ENCODE results near the gene ZNF76. TPM values are rescaled to one million over a fixed set of nuclear protein-coding genes. Genes with fewer than 3 reads are reported as not detected.

Gene ZNF76
- total RNA-seq, 1 donor from 2014 or later, result 35.3 TPM

GRCh38 chr6:35230950-35231349, 28.6 kb upstream of the ZNF76 start:
- peak; percentile 84 for DNase-seq
- intact Hi-C loops (cut with DNase I), result no loop called here
- ATAC-seq (ENCODE audit: poor library complexity), result peak; percentile 64

- intact Hi-C loops (cut with DNase I), result no loop called here
- ATAC-seq (ENCODE audit: poor library complexity) (no peak), DNase-seq (no peak)
Measured at GRCh38 chr6:35231563-35231962, 28.0 kb upstream of the ZNF76 start.

- no peak for DNase-seq
- intact Hi-C loops (cut with DNase I), result no loop called here
- ATAC-seq (ENCODE audit: poor library complexity), result no peak
Measured at GRCh38 chr6:35234901-35235300, 24.6 kb upstream of the ZNF76 start.

- DNase-seq (no peak), ATAC-seq (ENCODE audit: poor library complexity) (no peak)
- intact Hi-C loops (cut with DNase I), result no loop called here
Measured at GRCh38 chr6:35236223-35236622, 23.3 kb upstream of the ZNF76 start.

- intact Hi-C loops (cut with DNase I), result no loop called here
Measured at GRCh38 chr6:35237476-35237875, 22.1 kb upstream of the ZNF76 start.

GRCh38 chr6:35238843-35239289, 20.7 kb upstream of the ZNF76 start:
- DNase-seq (peak; percentile 88), ATAC-seq (ENCODE audit: poor library complexity) (peak; percentile 90)
- intact Hi-C loops (cut with DNase I), result no loop called here

More at GRCh38 chr6:35237476-35237875, 22.1 kb upstream of the ZNF76 start:
- ATAC-seq (ENCODE audit: poor library complexity) (peak; percentile 15), DNase-seq (no peak)

- intact Hi-C loops (cut with DNase I), result no loop called here
- DNase-seq (no peak), ATAC-seq (ENCODE audit: poor library complexity) (no peak)
Measured at GRCh38 chr6:35239581-35239980, 20.0 kb upstream of the ZNF76 start.

GRCh38 chr6:35240838-35241801, 18.4 kb upstream of the ZNF76 start:
- DNase-seq, result peak; percentile 82
- intact Hi-C loops (cut with DNase I), result loop anchor here (2.0 to 10.0 kb wide), 2 partner anchors 94 to 256 kb away; no protein-coding TSS in a partner anchor
- ATAC-seq (ENCODE audit: poor library complexity), result peak; percentile 42

- ATAC-seq (ENCODE audit: poor library complexity) (no peak), DNase-seq (no peak)
- intact Hi-C loops (cut with DNase I), result loop anchor here (10.0 kb wide), 1 partner anchor 258 kb away; no protein-coding TSS in a partner anchor
Measured at GRCh38 chr6:35242486-35242885, 17.0 kb upstream of the ZNF76 start.

- DNase-seq (no peak), ATAC-seq (ENCODE audit: poor library complexity) (no peak)
- intact Hi-C loops (cut with DNase I), result loop anchor here (10.0 kb wide), 1 partner anchor 258 kb away; no protein-coding TSS in a partner anchor
Measured at GRCh38 chr6:35242906-35243305, 16.6 kb upstream of the ZNF76 start.

- intact Hi-C loops (cut with DNase I), result loop anchor here (10.0 kb wide), 1 partner anchor 259 kb away; no protein-coding TSS in a partner anchor
- ATAC-seq (ENCODE audit: poor library complexity), result no peak
- DNase-seq, result no peak
Measured at GRCh38 chr6:35243386-35243958, 16.1 kb upstream of the ZNF76 start.

GRCh38 chr6:35244551-35244950, 15.0 kb upstream of the ZNF76 start:
- intact Hi-C loops (cut with DNase I), result loop anchor here (10.0 kb wide), 1 partner anchor 260 kb away; no protein-coding TSS in a partner anchor
- no peak for DNase-seq
- no peak for ATAC-seq (ENCODE audit: poor library complexity)

GRCh38 chr6:35247642-35248231, 11.8 kb upstream of the ZNF76 start:
- ATAC-seq (ENCODE audit: poor library complexity) (no peak), DNase-seq (no peak)
- intact Hi-C loops (cut with DNase I), result loop anchor here (10.0 kb wide), 1 partner anchor 263 kb away; no protein-coding TSS in a partner anchor

GRCh38 chr6:35248300-35248699, 11.2 kb upstream of the ZNF76 start:
- ATAC-seq (ENCODE audit: poor library complexity), result no peak
- no peak for DNase-seq
- intact Hi-C loops (cut with DNase I), result loop anchor here (10.0 kb wide), 1 partner anchor 263 kb away; no protein-coding TSS in a partner anchor

- DNase-seq (no peak), ATAC-seq (ENCODE audit: poor library complexity) (peak; percentile 62)
- intact Hi-C loops (cut with DNase I), result loop anchor here (10.0 kb wide), 1 partner anchor 264 kb away; no protein-coding TSS in a partner anchor
Measured at GRCh38 chr6:35248965-35249364, 10.6 kb upstream of the ZNF76 start.

- DNase-seq (no peak), ATAC-seq (ENCODE audit: poor library complexity) (no peak)
- intact Hi-C loops (cut with DNase I), result no loop called here
Measured at GRCh38 chr6:35251949-35252348, 7.6 kb upstream of the ZNF76 start.

GRCh38 chr6:35253249-35253648, 6.3 kb upstream of the ZNF76 start:
- DNase-seq, result no peak
- ATAC-seq (ENCODE audit: poor library complexity), result no peak
- intact Hi-C loops (cut with DNase I), result no loop called here

- intact Hi-C loops (cut with DNase I), result no loop called here
- no peak for DNase-seq
Measured at GRCh38 chr6:35258336-35258735, 1.2 kb upstream of the ZNF76 start.

GRCh38 chr6:35258858-35259193, 709 bp upstream of the ZNF76 start:
- no peak for DNase-seq
- peak; percentile 0 for ATAC-seq (ENCODE audit: poor library complexity)
- intact Hi-C loops (cut with DNase I), result no loop called here

More at GRCh38 chr6:35258336-35258735, 1.2 kb upstream of the ZNF76 start:
- no peak for ATAC-seq (ENCODE audit: poor library complexity)
